OCI-LY7 (cell line): ENCODE results near the gene CASP9. TPM values are rescaled to one million over a fixed set of nuclear protein-coding genes. Genes with fewer than 3 reads are reported as not detected.

Source experiments
- BruUV-seq: library from RNA; stranded (reverse); fragments of 400-500 nt; replicated peaks from 2 replicates; lab custom pipeline; 2021; lab: Mats Ljungman, UMichigan
- CTCF ChIA-PET: fragments of 300-600 bp; sonication (Branson Sonifier 250); formaldehyde crosslinking; loops from one replicate; lab custom pipeline; 2022; ENCODE audit warnings: antibody characterized with exemption; ENCODE audit not compliant: unreplicated experiment; lab: Charles Lee
- POLR2A ChIA-PET: fragments of 300-600 bp; sonication (Branson Sonifier 250); formaldehyde crosslinking; loops from one replicate; lab custom pipeline; 2022; ENCODE audit warnings: antibody characterized with exemption; lab: Charles Lee
- DNase-seq: peaks from one replicate; pipeline ENCODE4 v3.0.0-alpha.2; 2015; ENCODE audit warnings: low spot score
- H2AFZ ChIP-seq: fragments of 200-600 bp; sonication (generic), shearing (Covaris generic); 2 replicates; pipeline ENCODE4 v1.6.1; 2014; ENCODE audit warnings: mild to moderate bottlenecking, antibody characterized with exemption, low read length, moderate library complexity
- H3K27ac ChIP-seq: fragments of 200-600 bp; sonication (generic); 2 replicates; pipeline ENCODE4 v1.5.1; 2014; ENCODE audit warnings: mixed run types, low read depth, mild to moderate bottlenecking, moderate library complexity, low read length, inconsistent platforms; ENCODE audit not compliant: poor library complexity, severe bottlenecking
- H3K36me3 ChIP-seq: fragments of 200-600 bp; sonication (generic); 2 replicates; pipeline ENCODE4 v1.6.1; 2014; ENCODE audit warnings: mild to moderate bottlenecking, antibody characterized with exemption, low read length, moderate library complexity, mixed read lengths; ENCODE audit not compliant: insufficient read depth
- H3K4me1 ChIP-seq: fragments of 200-600 bp; sonication (generic); 2 replicates; pipeline ENCODE4 v1.5.1; 2014; ENCODE audit warnings: mild to moderate bottlenecking, low read length; ENCODE audit not compliant: insufficient read depth, poor library complexity, severe bottlenecking
- H3K4me2 ChIP-seq: fragments of 200-600 bp; sonication (generic); 2 replicates; pipeline ENCODE4 v1.6.1; 2014; ENCODE audit warnings: mild to moderate bottlenecking, low read length
- H3K4me3 ChIP-seq: fragments of 200-600 bp; sonication (generic); 2 replicates; pipeline ENCODE4 v1.5.1; 2014; ENCODE audit warnings: mild to moderate bottlenecking, low read depth, low read length; ENCODE audit not compliant: poor library complexity, severe bottlenecking
- H3K79me2 ChIP-seq: fragments of 200-600 bp; sonication (generic); 2 replicates; pipeline ENCODE4 v1.6.1; 2016; ENCODE audit warnings: low read depth, mild to moderate bottlenecking, low read length, moderate library complexity, mixed read lengths; ENCODE audit not compliant: insufficient read depth
- H3K9me2 ChIP-seq: fragments of 200-600 bp; sonication (generic); 2 replicates; pipeline ENCODE4 v1.6.1; 2016; ENCODE audit warnings: mild to moderate bottlenecking, low read length, mixed read lengths; ENCODE audit not compliant: insufficient read depth
- H3K9me3 ChIP-seq: fragments of 200-600 bp; sonication (generic); 2 replicates; pipeline ENCODE4 v1.6.1; 2014; ENCODE audit warnings: mild to moderate bottlenecking, mixed run types, low read length, mixed read lengths
- H4K20me1 ChIP-seq: fragments of 200-600 bp; sonication (generic); 2 replicates; pipeline ENCODE4 v1.6.1; 2014; ENCODE audit warnings: mild to moderate bottlenecking, antibody characterized with exemption, low read length, moderate library complexity, mixed read lengths; ENCODE audit not compliant: insufficient read depth
- CTCF ChIP-seq: fragments of 200-600 bp; sonication (generic); conservative IDR thresholded peaks from 2 replicates; pipeline ENCODE4 v1.5.1; 2014; ENCODE audit warnings: mild to moderate bottlenecking, antibody characterized with exemption, low read length, moderate library complexity, mixed read lengths
- EZH2phosphoT487 ChIP-seq: fragments of 200-600 bp; sonication (generic); IDR thresholded peaks from 2 replicates; pipeline ENCODE4 v1.6.1; 2018; ENCODE audit warnings: low read depth, borderline replicate concordance, mild to moderate bottlenecking, mixed run types, antibody characterized with exemption, low read length, moderate library complexity, mixed read lengths
- intact Hi-C: fragments of 100-400 bp; cut with micrococcal nuclease; formaldehyde crosslinking; loops from one replicate; pipeline ENCODE4 v1.10.0; 2022; ENCODE audit not compliant: unreplicated experiment
- total RNA-seq, 2 experiments: library from RNA; depleted of rRNA in 1 of 2; stranded (reverse); fragments of >200 nt in 1 of 2; shearing (Covaris generic) in 1 of 2; gene quantifications; 2 replicates each; pipeline ENCODE4 v1.2.3, GENCODE V29; 2014 to 2022

CASP9 gene
- total RNA-seq, 2 experiments from 2014 or later = 14.5 to 17.6 TPM

GRCh38 chr1:15542388-15543250, 18.6 kb upstream of the CASP9 start:
- DNase-seq = no peak
- H4K20me1 ChIP-seq = no peaks in the 10 kb centered on the region
- H3K4me1 ChIP-seq = no peaks in the 10 kb centered on the region
- no peak overlapping the region for H3K4me2 ChIP-seq
- no peaks in the 10 kb centered on the region for H3K9me2 ChIP-seq
- TF ChIP-seq CTCF = no peak
- TF ChIP-seq EZH2phosphoT487 = no peak
- intact Hi-C loops = no loop called here
- no peak overlapping the region for H3K27ac ChIP-seq
- no peaks in the 10 kb centered on the region for H3K79me2 ChIP-seq
- H3K9me3 ChIP-seq = no peaks in the 10 kb centered on the region
- POLR2A ChIA-PET = no interaction called here
- CTCF ChIA-PET = no interaction called here
- no peak overlapping the region for H2AFZ ChIP-seq
- H3K36me3 ChIP-seq = peaks cover 71% of the 10 kb centered on the region
- BruUV-seq = no TSS peak
- no peak overlapping the region for H3K4me3 ChIP-seq

- H3K4me3 ChIP-seq = no peak overlapping the region
- POLR2A ChIA-PET = interaction anchor here (0.6 kb wide), 1 partner anchor 15 kb away, joined by 3 read pairs; no protein-coding TSS in a partner anchor
- intact Hi-C loops = no loop called here
- H3K9me2 ChIP-seq = no peaks in the 10 kb centered on the region
- H3K27ac ChIP-seq = no peak overlapping the region
- no peak for DNase-seq
- H4K20me1 ChIP-seq = no peaks in the 10 kb centered on the region
- CTCF ChIA-PET = no interaction called here
- no peak overlapping the region for H2AFZ ChIP-seq
- H3K79me2 ChIP-seq = no peaks in the 10 kb centered on the region
- H3K9me3 ChIP-seq = no peaks in the 10 kb centered on the region
- no peaks in the 10 kb centered on the region for H3K4me1 ChIP-seq
- TF ChIP-seq CTCF (no peak), EZH2phosphoT487 (no peak)
- peaks cover 71% of the 10 kb centered on the region for H3K36me3 ChIP-seq
- BruUV-seq = no TSS peak
- no peak overlapping the region for H3K4me2 ChIP-seq
Measured at GRCh38 chr1:15541231-15541792, 17.3 kb upstream of the CASP9 start.

GRCh38 chr1:15540186-15540585, 16.2 kb upstream of the CASP9 start:
- Histone ChIP-seq H3K4me2 (no peak overlapping the region), H3K9me3 (no peaks in the 10 kb centered on the region), H3K9me2 (no peaks in the 10 kb centered on the region), H2AFZ (no peak overlapping the region), H3K27ac (no peak overlapping the region), H3K36me3 (peaks cover 70% of the 10 kb centered on the region), H3K79me2 (no peaks in the 10 kb centered on the region), H4K20me1 (no peaks in the 10 kb centered on the region), H3K4me1 (no peaks in the 10 kb centered on the region), H3K4me3 (no peak overlapping the region)
- POLR2A ChIA-PET = no interaction called here
- intact Hi-C loops = no loop called here
- TF ChIP-seq CTCF (no peak), EZH2phosphoT487 (no peak)
- CTCF ChIA-PET = no interaction called here
- no TSS peak for BruUV-seq
- no peak for DNase-seq
